Nucleus accumbens (tissue), 56 donors: ENCODE results near the gene STRIP1.

Experiments used
- DNase-seq, 56 donors: peaks; one replicate each; lab custom pipeline; 2025; lab: John Stamatoyannopoulos, UW

Gene STRIP1

GRCh38 chr1:110034451-110035235 lies at the start of gene STRIP1:
TSS of gene STRIP1 (plus strand) at chr1:110034624. CDS start at chr1:110034638, 14 bp downstream.
- DNase-seq = peak; percentile 20 to 92 (median 80)

- peak in 11 of 56 donors; percentile 21 to 66 (median 48) for DNase-seq
These were observed 49.0 kb upstream of the STRIP1 start for GRCh38 chr1:109985247-109986053.

- no peak for DNase-seq
These were observed 48.4 kb upstream of the STRIP1 start for GRCh38 chr1:109986054-109986444.

- DNase-seq = no peak
These were observed 46.0 kb upstream of the STRIP1 start for GRCh38 chr1:109988349-109988914.

- no peak for DNase-seq
These were observed 44.7 kb upstream of the STRIP1 start for GRCh38 chr1:109989506-109990301.

GRCh38 chr1:109990302-109990653 lies 44.1 kb upstream of the STRIP1 start:
- no peak for DNase-seq

GRCh38 chr1:109991400-109991925 lies 43.0 kb upstream of the STRIP1 start:
- DNase-seq = no peak

GRCh38 chr1:109993885-109994284 lies 40.5 kb upstream of the STRIP1 start:
- DNase-seq = no peak

GRCh38 chr1:109994654-109995053 lies 39.8 kb upstream of the STRIP1 start:
- peak in 8 of 56 donors; percentile 13 to 67 (median 37) for DNase-seq

GRCh38 chr1:109995536-109995935 lies 38.9 kb upstream of the STRIP1 start:
- no peak for DNase-seq

- DNase-seq = no peak
These were observed 37.9 kb upstream of the STRIP1 start for GRCh38 chr1:109996476-109996875.

GRCh38 chr1:109997204-109997866 lies 37.1 kb upstream of the STRIP1 start:
- no peak for DNase-seq

GRCh38 chr1:109997867-109998229 lies 36.6 kb upstream of the STRIP1 start:
- no peak for DNase-seq

- no peak for DNase-seq
These were observed 31.7 kb upstream of the STRIP1 start for GRCh38 chr1:110002695-110003094.

- DNase-seq = peak in 5 of 56 donors; percentile 9 to 51 (median 23)
These were observed 30.5 kb upstream of the STRIP1 start for GRCh38 chr1:110003747-110004428.

GRCh38 chr1:110004583-110004982 lies 29.8 kb upstream of the STRIP1 start:
- DNase-seq = no peak

GRCh38 chr1:110005971-110006370 lies 28.5 kb upstream of the STRIP1 start:
- no peak for DNase-seq

GRCh38 chr1:110006516-110006915 lies 27.9 kb upstream of the STRIP1 start:
- no peak for DNase-seq
